GM18505 (cell line): ENCODE measurements around the gene PLEKHA6.

Experiments
- ATAC-seq: cut with Tn5 transposase; IDR thresholded peaks from one replicate; pipeline ENCODE4 v1.9.1; 2021; ENCODE audit not compliant: unreplicated experiment
- POLR2A ChIP-seq: IDR thresholded peaks from 4 replicates; pipeline ENCODE4 v1.6.1; 2011; ENCODE audit warnings: borderline replicate concordance; ENCODE audit not compliant: insufficient read depth, insufficient read length; ENCODE audit errors: extremely low read depth

PLEKHA6 gene

GRCh38 chr1:204198348-204199340 is 161.1 kb downstream of the PLEKHA6 start:
- ATAC-seq = no peak
- TF ChIP-seq POLR2A = no peak

GRCh38 chr1:204197068-204197467 is 162.7 kb downstream of the PLEKHA6 start:
- no peak for ATAC-seq
- no peak for TF ChIP-seq POLR2A

GRCh38 chr1:204196068-204196795 is 163.5 kb downstream of the PLEKHA6 start, which contains the start of gene KISS1:
TSS of gene KISS1 (minus strand) at chr1:204196491. CDS start at chr1:204192876, 3,615 bp downstream.
- TF ChIP-seq POLR2A = no peak
- no peak for ATAC-seq

GRCh38 chr1:204194771-204195170 is 165.0 kb downstream of the PLEKHA6 start:
- no peak for TF ChIP-seq POLR2A
- ATAC-seq = no peak

- no peak for TF ChIP-seq POLR2A
- ATAC-seq = no peak
Observed at GRCh38 chr1:204194080-204194479, 165.6 kb downstream of the PLEKHA6 start.

GRCh38 chr1:204192589-204193352 is 167.0 kb downstream of the PLEKHA6 start:
- ATAC-seq = no peak
- TF ChIP-seq POLR2A = no peak

- TF ChIP-seq POLR2A = no peak
- ATAC-seq = no peak
Observed at GRCh38 chr1:204192046-204192445, 167.7 kb downstream of the PLEKHA6 start.

GRCh38 chr1:204191456-204191855 is 168.3 kb downstream of the PLEKHA6 start:
- no peak for ATAC-seq
- TF ChIP-seq POLR2A = no peak

GRCh38 chr1:204190212-204191211 is 169.2 kb downstream of the PLEKHA6 start:
- TF ChIP-seq POLR2A = no peak
- ATAC-seq = no peak

GRCh38 chr1:204188959-204189639 is 170.6 kb downstream of the PLEKHA6 start:
- no peak for ATAC-seq
- TF ChIP-seq POLR2A = no peak

GRCh38 chr1:204186597-204186996 is 173.1 kb downstream of the PLEKHA6 start:
- no peak for ATAC-seq
- TF ChIP-seq POLR2A = no peak
